Breast epithelium (tissue), 3 donors: ENCODE data around the gene TXNRD1.

Experiments used
- CTCF ChIP-seq, 3 donors: fragments of 450-650 bp; IDR thresholded peaks; one replicate each; pipeline ENCODE4 v1.5.1; 2016 to 2017; ENCODE audit warnings: antibody characterized with exemption in 3 of 3, mild to moderate bottlenecking in 3 of 3, moderate library complexity in 3 of 3
- POLR2AphosphoS5 ChIP-seq, 3 donors: sonication (generic); formaldehyde crosslinking; IDR thresholded peaks; one replicate each; pipeline ENCODE4 v1.6.1; 2017; ENCODE audit warnings: antibody characterized with exemption in 3 of 3

- TF ChIP-seq CTCF (IDR thresholded peaks at IDR 0.05) (no peak), POLR2AphosphoS5 (IDR thresholded peaks at IDR 0.05) (no peak)
Observed at GRCh38 chr12:104336115-104336514, 120.5 kb downstream of the TXNRD1 start.
